Measurements from ENCODE around the gene MYD88. TPM values are rescaled to one million over a fixed set of nuclear protein-coding genes. Genes with fewer than 3 reads are reported as not detected.

MYD88 gene
- polyA plus RNA-seq, 1 donor from 2014 or later: 0.14 TPM

- Histone ChIP-seq H3F3A (ENCODE audit: insufficient read depth, low read length, poor library complexity, severe bottlenecking) (no peaks in the 10 kb centered on the region), H3K27ac (ENCODE audit: low read length) (no peak overlapping the region), H3K9me3 (ENCODE audit: low read length) (no peaks in the 10 kb centered on the region), H3K27me3 (ENCODE audit: insufficient read depth, low read depth, low read length) (peaks cover 20% of the 10 kb centered on the region), H3K4me2 (ENCODE audit: low read length) (no peak overlapping the region), H2AFZ (ENCODE audit: low read depth, low read length) (no peak overlapping the region), H4K20me1 (ENCODE audit: insufficient read depth) (no peaks in the 10 kb centered on the region), H3K9ac (ENCODE audit: low read length) (no peak overlapping the region), H3K79me2 (replicated peaks; ENCODE audit: insufficient read depth, low read length) (no peaks in the 10 kb centered on the region), H3K9me2 (ENCODE audit: insufficient read depth, low read length) (no peaks in the 10 kb centered on the region), H3K4me3 (ENCODE audit: low read length) (no peak overlapping the region), H3K36me3 (ENCODE audit: insufficient read depth, low read length) (no peaks in the 10 kb centered on the region)
- no peak for TF ChIP-seq TAF1 (IDR thresholded peaks at IDR 0.05; ENCODE audit: low read depth)
- no peak for TF ChIP-seq REST (IDR thresholded peaks at IDR 0.05; ENCODE audit: borderline replicate concordance)
- no peak for TF ChIP-seq RAD21 (conservative IDR thresholded peaks at IDR 0.05)
- TF ChIP-seq EP300 (conservative IDR thresholded peaks at IDR 0.05; ENCODE audit: poor library complexity, severe bottlenecking): no peak
- no peak for TF ChIP-seq CTCF (IDR thresholded peaks at IDR 0.05; ENCODE audit: poor library complexity, severe bottlenecking)
Observed at GRCh38 chr3:38141952-38142273, 3.5 kb downstream of the MYD88 start.

- H3K9me3 ChIP-seq (ENCODE audit: low read length): no peaks in the 10 kb centered on the region
- no peaks in the 10 kb centered on the region for H3K79me2 ChIP-seq (replicated peaks; ENCODE audit: insufficient read depth, low read length)
- no peak overlapping the region for H3K9ac ChIP-seq (ENCODE audit: low read length)
- H3K27me3 ChIP-seq (ENCODE audit: insufficient read depth, low read depth, low read length): peaks cover 19% of the 10 kb centered on the region
- H3F3A ChIP-seq (ENCODE audit: insufficient read depth, low read length, poor library complexity, severe bottlenecking): no peaks in the 10 kb centered on the region
- no peak overlapping the region for H3K27ac ChIP-seq (ENCODE audit: low read length)
- no peak for TF ChIP-seq EP300 (conservative IDR thresholded peaks at IDR 0.05; ENCODE audit: poor library complexity, severe bottlenecking)
- TF ChIP-seq MXI1 (conservative IDR thresholded peaks at IDR 0.05; ENCODE audit: poor library complexity, severe bottlenecking): no peak
- no peak for TF ChIP-seq RAD21 (conservative IDR thresholded peaks at IDR 0.05)
- TF ChIP-seq SMC3 (conservative IDR thresholded peaks at IDR 0.05; ENCODE audit: poor library complexity): no peak
- TF ChIP-seq EZH2 (IDR thresholded peaks at IDR 0.05; ENCODE audit: borderline replicate concordance, insufficient read depth, low read length, poor library complexity, severe bottlenecking): no peak
- no peak for TF ChIP-seq POLR2AphosphoS5 (IDR thresholded peaks at IDR 0.05)
- TF ChIP-seq TAF1 (IDR thresholded peaks at IDR 0.05; ENCODE audit: low read depth): no peak
- TF ChIP-seq CTCF (IDR thresholded peaks at IDR 0.05; ENCODE audit: poor library complexity, severe bottlenecking): no peak
- TF ChIP-seq REST (IDR thresholded peaks at IDR 0.05; ENCODE audit: borderline replicate concordance): no peak
- no peaks in the 10 kb centered on the region for H4K20me1 ChIP-seq (ENCODE audit: insufficient read depth)
- H2AFZ ChIP-seq (ENCODE audit: low read depth, low read length): no peak overlapping the region
- no peak overlapping the region for H3K4me3 ChIP-seq (ENCODE audit: low read length)
- H3K4me2 ChIP-seq (ENCODE audit: low read length): no peak overlapping the region
- H3K36me3 ChIP-seq (ENCODE audit: insufficient read depth, low read length): no peaks in the 10 kb centered on the region
- no peaks in the 10 kb centered on the region for H3K9me2 ChIP-seq (ENCODE audit: insufficient read depth, low read length)
Observed at GRCh38 chr3:38142959-38143358, 4.5 kb downstream of the MYD88 start.

Data from neural cell (in vitro differentiated cells).